Measurements from ENCODE around the gene SLC35F4. TPM values are rescaled to one million over a fixed set of nuclear protein-coding genes. Genes with fewer than 3 reads are reported as not detected.

The SLC35F4 gene
- total RNA-seq, 1 experiment from 2014 or later, result not detected

GRCh38 chr14:57519043-57519442 is 346.8 kb downstream of the SLC35F4 start:
- no peak overlapping the region for H3K4me2 ChIP-seq (ENCODE audit: low read length)
- no peak overlapping the region for H3K9ac ChIP-seq (ENCODE audit: low read length)
- H3K27ac ChIP-seq (ENCODE audit: low read length), result no peak overlapping the region
- DNase-seq (peak; percentile 1), ATAC-seq (no peak)
- BruUV-seq (replicated peaks), result no TSS peak
- no peaks in the 10 kb centered on the region for H3K9me3 ChIP-seq (ENCODE audit: low read length)
- CTCF ChIA-PET, result no interaction called here
- intact Hi-C loops (cut with micrococcal nuclease), result no loop called here
- POLR2A ChIA-PET (ENCODE audit: unreplicated experiment), result no interaction called here
- no peak overlapping the region for H3K4me3 ChIP-seq (ENCODE audit: low read length)
- H3K4me1 ChIP-seq (ENCODE audit: insufficient read depth, low read length), result no peaks in the 10 kb centered on the region
- no peaks in the 10 kb centered on the region for H3K9me2 ChIP-seq (replicated peaks; ENCODE audit: low read length)
- no peaks in the 10 kb centered on the region for H3F3A ChIP-seq (ENCODE audit: low read length, unreplicated experiment)
- no peaks in the 10 kb centered on the region for H4K20me1 ChIP-seq (ENCODE audit: low read length)
- H3K27me3 ChIP-seq (ENCODE audit: low read length), result 0 out of 2 replicates have a peak, but pooled peaks cover 7% of the 10 kb centered on the region
- no peak overlapping the region for H2AFZ ChIP-seq (ENCODE audit: low read length)
- no peaks in the 10 kb centered on the region for H3K79me2 ChIP-seq (ENCODE audit: low read length)
- no peaks in the 10 kb centered on the region for H3K36me3 ChIP-seq (ENCODE audit: low read depth, low read length)
- TF ChIP-seq EZH2 (IDR thresholded peaks at IDR 0.05; ENCODE audit: low read length, unreplicated experiment), result no peak
- no peak for TF ChIP-seq CTCF (conservative IDR thresholded peaks at IDR 0.05; ENCODE audit: low read depth, low read length)
- TF ChIP-seq EZH2phosphoT487 (IDR thresholded peaks at IDR 0.05; ENCODE audit: borderline replicate concordance, low read length), result no peak
